Bronchial epithelial cell (primary cell): ENCODE results near the gene C4orf50. TPM values are rescaled to one million over a fixed set of nuclear protein-coding genes. Genes with fewer than 3 reads are reported as not detected.

ENCODE experiments used
- DNase-seq: peaks from one replicate; pipeline ENCODE4 v3.0.0-alpha.2; 2010; ENCODE audit warnings: low read depth
- FAIRE-seq: peaks from 2 replicates; lab custom pipeline; 2011; peaks lifted over from hg19 to GRCh38; lab: Jason Lieb, UNC
- H3K27me3 ChIP-seq: 2 replicates; pipeline ENCODE4 v1.5.1; 2011; ENCODE audit warnings: low read length; ENCODE audit not compliant: control insufficient read depth, insufficient read depth
- H3K36me3 ChIP-seq: 2 replicates; pipeline ENCODE4 v1.5.1; 2011; ENCODE audit warnings: low read length; ENCODE audit not compliant: control insufficient read depth, insufficient read depth
- H3K4me3 ChIP-seq: 2 replicates; pipeline ENCODE4 v1.5.1; 2011; ENCODE audit warnings: mild to moderate bottlenecking, low read depth, low read length, control low read depth
- total RNA-seq: library from RNA; depleted of rRNA; stranded (reverse); fragments of >200 nt; gene quantifications from 2 replicates; pipeline ENCODE4 v1.2.1, GENCODE V29; 2014
- TF ChIP-seq, protein P1 (sequence below): IDR thresholded peaks from 2 replicates; pipeline ENCODE4 v1.5.1; 2011; ENCODE audit warnings: mild to moderate bottlenecking, moderate library complexity, low read length, control low read depth, inconsistent platforms; ENCODE audit not compliant: insufficient read depth, severe bottlenecking

The C4orf50 gene
- total RNA-seq, 1 donor from 2014 or later: not detected

DNA sequence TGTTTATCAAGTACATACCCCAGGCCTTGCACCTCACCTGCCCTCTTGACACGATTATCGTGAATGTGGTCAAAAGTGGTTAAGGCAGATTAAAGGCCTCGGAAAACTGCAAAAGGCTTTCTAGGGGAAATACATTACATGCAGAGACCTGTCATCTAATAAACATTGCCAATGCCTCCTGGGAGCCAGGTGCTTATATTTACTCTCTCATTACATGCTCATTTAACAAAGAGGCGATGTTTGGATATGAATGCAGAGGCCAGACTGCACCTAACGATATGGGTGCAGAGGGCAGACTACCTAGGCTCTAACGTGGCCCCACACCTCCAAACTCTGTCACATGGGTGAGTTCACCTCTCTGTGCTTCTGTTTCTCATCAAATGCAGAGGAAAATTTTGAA, 139.9 kb downstream of the C4orf50 start:
- DNase-seq (no peak), FAIRE-seq (no peak)
- Histone ChIP-seq H3K36me3 (no peaks in the 10 kb centered on the region), H3K4me3 (no peak overlapping the region), H3K27me3 (no peaks in the 10 kb centered on the region)
- TF ChIP-seq, protein P1, sequence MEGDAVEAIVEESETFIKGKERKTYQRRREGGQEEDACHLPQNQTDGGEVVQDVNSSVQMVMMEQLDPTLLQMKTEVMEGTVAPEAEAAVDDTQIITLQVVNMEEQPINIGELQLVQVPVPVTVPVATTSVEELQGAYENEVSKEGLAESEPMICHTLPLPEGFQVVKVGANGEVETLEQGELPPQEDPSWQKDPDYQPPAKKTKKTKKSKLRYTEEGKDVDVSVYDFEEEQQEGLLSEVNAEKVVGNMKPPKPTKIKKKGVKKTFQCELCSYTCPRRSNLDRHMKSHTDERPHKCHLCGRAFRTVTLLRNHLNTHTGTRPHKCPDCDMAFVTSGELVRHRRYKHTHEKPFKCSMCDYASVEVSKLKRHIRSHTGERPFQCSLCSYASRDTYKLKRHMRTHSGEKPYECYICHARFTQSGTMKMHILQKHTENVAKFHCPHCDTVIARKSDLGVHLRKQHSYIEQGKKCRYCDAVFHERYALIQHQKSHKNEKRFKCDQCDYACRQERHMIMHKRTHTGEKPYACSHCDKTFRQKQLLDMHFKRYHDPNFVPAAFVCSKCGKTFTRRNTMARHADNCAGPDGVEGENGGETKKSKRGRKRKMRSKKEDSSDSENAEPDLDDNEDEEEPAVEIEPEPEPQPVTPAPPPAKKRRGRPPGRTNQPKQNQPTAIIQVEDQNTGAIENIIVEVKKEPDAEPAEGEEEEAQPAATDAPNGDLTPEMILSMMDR: no peak

DNA sequence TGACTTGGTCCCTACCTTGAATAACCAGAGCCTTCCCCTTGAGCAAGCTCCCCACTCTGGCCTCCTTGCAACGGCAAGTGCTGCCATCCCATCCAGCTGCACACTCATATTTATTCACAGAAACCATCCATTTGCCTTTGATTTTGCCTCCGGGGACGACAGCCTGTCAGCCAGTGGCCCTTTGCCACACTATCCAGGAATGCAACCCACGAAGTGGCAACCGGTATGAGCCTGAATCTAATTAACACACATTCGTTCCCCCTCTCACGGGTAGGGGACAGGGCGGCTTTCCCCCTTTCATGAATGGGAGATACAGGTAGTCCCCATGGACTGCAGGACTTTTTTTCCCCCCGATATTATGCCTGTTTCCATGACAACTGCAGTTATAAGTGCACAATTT, 140.8 kb downstream of the C4orf50 start:
- no peak overlapping the region for H3K4me3 ChIP-seq
- no peaks in the 10 kb centered on the region for H3K27me3 ChIP-seq
- DNase-seq: no peak
- no peaks in the 10 kb centered on the region for H3K36me3 ChIP-seq
- FAIRE-seq: no peak
- TF ChIP-seq, protein P1: no peak

DNA sequence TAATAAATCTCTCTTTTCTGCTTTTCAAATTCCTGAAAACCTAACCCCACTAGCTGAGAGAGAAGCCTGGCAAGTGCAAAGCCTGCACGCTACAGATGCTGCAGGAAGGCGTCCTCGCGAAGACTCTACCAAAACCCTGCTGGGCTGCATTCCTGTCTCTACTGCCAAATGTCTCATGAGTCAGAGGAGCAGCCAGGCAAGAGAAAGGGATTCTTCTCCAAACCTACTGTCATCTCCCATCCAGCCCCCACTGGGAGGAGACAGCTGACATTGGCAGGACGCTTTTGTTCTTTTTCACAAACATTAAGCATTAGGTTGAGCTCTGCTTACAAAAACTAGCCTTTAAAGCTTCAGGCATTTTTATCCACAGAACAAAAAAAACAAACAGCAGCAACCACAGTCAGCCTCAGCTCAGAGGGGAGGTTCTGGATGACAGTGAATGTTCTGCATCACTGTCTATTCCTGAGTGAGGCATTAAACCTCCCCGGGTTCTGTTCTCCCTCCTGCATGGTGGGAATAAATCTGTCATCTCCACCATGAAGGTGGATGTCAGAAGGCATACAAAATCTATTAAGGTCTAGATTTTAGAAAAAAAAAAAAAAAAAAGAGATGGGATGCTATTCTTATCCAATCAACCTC, 143.3 kb downstream of the C4orf50 start:
- Histone ChIP-seq H3K36me3 (no peaks in the 10 kb centered on the region), H3K27me3 (no peaks in the 10 kb centered on the region), H3K4me3 (no peak overlapping the region)
- TF ChIP-seq, protein P1: no peak
- DNase-seq (peak; percentile 7), FAIRE-seq (no peak)

DNA sequence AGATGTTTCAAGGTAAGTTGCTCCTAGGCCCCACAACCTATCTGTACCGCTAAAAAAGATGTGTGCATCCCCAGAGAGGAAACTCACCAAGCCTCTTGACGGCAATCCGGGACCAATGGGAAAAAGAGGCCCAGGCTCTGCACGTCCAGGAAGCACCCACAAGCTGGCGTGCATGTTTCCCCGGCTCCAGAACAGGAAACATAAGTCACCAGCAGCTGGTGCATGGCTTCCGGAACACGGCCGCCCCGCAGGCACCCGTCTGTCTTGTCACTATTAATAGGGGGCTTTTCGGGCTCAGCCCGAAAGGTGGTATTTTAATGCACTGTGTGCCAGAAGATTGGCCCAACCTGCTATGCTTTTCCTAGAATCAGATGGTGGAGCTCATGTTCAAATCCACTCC, 147.5 kb downstream of the C4orf50 start:
- FAIRE-seq: no peak
- Histone ChIP-seq H3K36me3 (no peaks in the 10 kb centered on the region), H3K27me3 (no peaks in the 10 kb centered on the region), H3K4me3 (no peak overlapping the region)
- DNase-seq: no peak
- TF ChIP-seq, protein P1: no peak

DNA sequence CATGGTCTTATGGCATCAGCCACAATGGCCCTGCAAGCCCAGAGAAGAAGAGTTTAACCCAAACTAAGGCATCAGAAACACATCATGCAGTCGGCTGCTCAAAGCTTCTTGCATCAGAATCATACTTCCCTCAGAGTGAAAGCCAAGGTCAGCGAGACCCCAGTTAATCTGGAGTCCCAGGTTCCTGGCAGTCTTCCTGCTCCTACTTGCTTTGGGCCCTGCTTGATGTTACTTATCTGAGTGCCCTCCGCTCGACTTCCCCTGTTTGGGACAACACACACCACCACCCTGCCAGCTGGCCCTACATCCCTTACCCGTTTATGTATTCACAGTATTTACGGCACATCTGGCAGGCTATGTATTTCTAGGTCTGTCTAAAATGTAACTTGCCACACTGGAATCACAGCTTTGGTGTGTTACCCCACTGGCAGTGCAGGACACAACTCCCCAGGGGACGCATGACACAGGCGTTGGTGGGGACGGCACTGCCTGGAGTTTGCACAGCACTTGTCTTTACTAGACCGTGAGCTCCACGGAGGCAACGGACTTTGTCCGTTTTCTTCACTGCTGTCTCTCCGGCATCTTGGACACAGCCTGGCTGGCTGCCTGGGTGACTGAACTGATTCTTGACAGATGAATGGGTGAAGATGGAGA, 148.1 kb downstream of the C4orf50 start:
- DNase-seq (no peak), FAIRE-seq (no peak)
- TF ChIP-seq, protein P1: no peak
- H3K27me3 ChIP-seq: no peaks in the 10 kb centered on the region
- H3K4me3 ChIP-seq: no peak overlapping the region
- no peaks in the 10 kb centered on the region for H3K36me3 ChIP-seq
